Osteoblast (primary cell): ENCODE results near the gene SERPINB7. TPM values are rescaled to one million over a fixed set of nuclear protein-coding genes. Genes with fewer than 3 reads are reported as not detected.

ENCODE experiments used
- DNase-seq: peaks from one replicate; pipeline ENCODE4 v3.0.0; 2011; ENCODE audit warnings: low spot score, mixed read lengths; ENCODE audit not compliant: insufficient read length; ENCODE audit errors: missing footprints
- H2AFZ ChIP-seq: 2 replicates; pipeline ENCODE4 v1.6.0; 2011; ENCODE audit warnings: mild to moderate bottlenecking, low read length
- H3K27ac ChIP-seq: 2 replicates; pipeline ENCODE4 v1.5.1; 2011; ENCODE audit warnings: mild to moderate bottlenecking, low read depth, low read length, moderate library complexity
- H3K27me3 ChIP-seq: 2 replicates; pipeline ENCODE4 v1.6.0; 2012; ENCODE audit warnings: mild to moderate bottlenecking, control low read depth, inconsistent platforms, low read length, moderate library complexity; ENCODE audit not compliant: insufficient read depth
- H3K36me3 ChIP-seq: 2 replicates; pipeline ENCODE4 v1.5.1; 2011; ENCODE audit warnings: mild to moderate bottlenecking, low read length, control low read depth, moderate library complexity; ENCODE audit not compliant: insufficient read depth
- H3K4me1 ChIP-seq: 2 replicates; pipeline ENCODE4 v1.5.1; 2011; ENCODE audit warnings: mild to moderate bottlenecking, low read length, control low read depth, moderate library complexity; ENCODE audit not compliant: insufficient read depth
- H3K4me2 ChIP-seq: 2 replicates; pipeline ENCODE4 v1.6.0; 2011; ENCODE audit warnings: mild to moderate bottlenecking, low read length; ENCODE audit not compliant: insufficient read depth
- H3K4me3 ChIP-seq: fragments of 200-600 bp; sonication (generic); 3 replicates; pipeline ENCODE4 v1.5.1; 2012; ENCODE audit warnings: mild to moderate bottlenecking, low read length, inconsistent platforms; ENCODE audit not compliant: insufficient read depth
- H3K79me2 ChIP-seq: 2 replicates; pipeline ENCODE4 v1.6.0; 2012; ENCODE audit warnings: mild to moderate bottlenecking, low read length, control low read depth, inconsistent platforms; ENCODE audit not compliant: insufficient read depth
- H3K9me3 ChIP-seq: 2 replicates; pipeline ENCODE4 v1.5.1; 2011; ENCODE audit warnings: low read depth, low read length, control low read depth
- H4K20me1 ChIP-seq: 2 replicates; pipeline ENCODE4 v1.6.0; 2012; ENCODE audit warnings: mild to moderate bottlenecking, low read length, control low read depth; ENCODE audit not compliant: insufficient read depth
- total RNA-seq: library from RNA; depleted of rRNA; stranded (reverse); fragments of >200 nt; gene quantifications from 2 replicates; pipeline ENCODE4 v1.2.3, GENCODE V29; 2012
- TF ChIP-seq, protein P1 (sequence below): IDR thresholded peaks from 2 replicates; pipeline ENCODE4 v1.5.1; 2011; ENCODE audit warnings: mild to moderate bottlenecking, low read depth, low read length, moderate library complexity; ENCODE audit errors: extremely low read depth

The SERPINB7 gene
- total RNA-seq, 1 donor: 0.36 TPM

DNA sequence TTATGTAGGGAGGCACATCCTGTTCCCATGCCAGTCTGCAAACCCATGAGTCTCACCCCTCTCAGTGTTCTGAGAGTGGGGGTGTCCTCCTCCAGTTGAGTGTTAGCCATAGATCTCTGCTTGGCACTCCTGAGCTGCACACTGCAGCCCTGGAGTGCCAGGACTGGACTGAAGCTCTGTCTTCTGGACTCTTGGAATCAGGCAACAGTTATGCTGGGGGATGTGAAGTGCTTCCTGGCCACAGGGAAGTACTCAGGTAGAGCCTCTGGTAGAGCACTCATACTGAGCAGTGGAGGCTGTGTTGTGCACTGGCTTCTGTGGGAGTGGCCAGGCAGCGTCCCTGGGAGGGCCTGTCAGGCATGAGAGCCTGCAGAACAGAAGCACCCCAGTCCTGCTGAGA, 43.0 kb downstream of the SERPINB7 start:
- Histone ChIP-seq H4K20me1 (no peaks in the 10 kb centered on the region), H3K79me2 (no peaks in the 10 kb centered on the region), H3K27me3 (no peaks in the 10 kb centered on the region), H2AFZ (peak overlapping the region; percentile 29), H3K36me3 (no peaks in the 10 kb centered on the region), H3K4me1 (peaks cover 30% of the 10 kb centered on the region), H3K4me2 (peak overlapping the region; percentile 17), H3K4me3 (peak overlapping the region; percentile 27), H3K9me3 (no peaks in the 10 kb centered on the region), H3K27ac (peak overlapping the region; percentile 57)
- TF ChIP-seq, protein P1, sequence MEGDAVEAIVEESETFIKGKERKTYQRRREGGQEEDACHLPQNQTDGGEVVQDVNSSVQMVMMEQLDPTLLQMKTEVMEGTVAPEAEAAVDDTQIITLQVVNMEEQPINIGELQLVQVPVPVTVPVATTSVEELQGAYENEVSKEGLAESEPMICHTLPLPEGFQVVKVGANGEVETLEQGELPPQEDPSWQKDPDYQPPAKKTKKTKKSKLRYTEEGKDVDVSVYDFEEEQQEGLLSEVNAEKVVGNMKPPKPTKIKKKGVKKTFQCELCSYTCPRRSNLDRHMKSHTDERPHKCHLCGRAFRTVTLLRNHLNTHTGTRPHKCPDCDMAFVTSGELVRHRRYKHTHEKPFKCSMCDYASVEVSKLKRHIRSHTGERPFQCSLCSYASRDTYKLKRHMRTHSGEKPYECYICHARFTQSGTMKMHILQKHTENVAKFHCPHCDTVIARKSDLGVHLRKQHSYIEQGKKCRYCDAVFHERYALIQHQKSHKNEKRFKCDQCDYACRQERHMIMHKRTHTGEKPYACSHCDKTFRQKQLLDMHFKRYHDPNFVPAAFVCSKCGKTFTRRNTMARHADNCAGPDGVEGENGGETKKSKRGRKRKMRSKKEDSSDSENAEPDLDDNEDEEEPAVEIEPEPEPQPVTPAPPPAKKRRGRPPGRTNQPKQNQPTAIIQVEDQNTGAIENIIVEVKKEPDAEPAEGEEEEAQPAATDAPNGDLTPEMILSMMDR: no peak
- peak; percentile 17 for DNase-seq

DNA sequence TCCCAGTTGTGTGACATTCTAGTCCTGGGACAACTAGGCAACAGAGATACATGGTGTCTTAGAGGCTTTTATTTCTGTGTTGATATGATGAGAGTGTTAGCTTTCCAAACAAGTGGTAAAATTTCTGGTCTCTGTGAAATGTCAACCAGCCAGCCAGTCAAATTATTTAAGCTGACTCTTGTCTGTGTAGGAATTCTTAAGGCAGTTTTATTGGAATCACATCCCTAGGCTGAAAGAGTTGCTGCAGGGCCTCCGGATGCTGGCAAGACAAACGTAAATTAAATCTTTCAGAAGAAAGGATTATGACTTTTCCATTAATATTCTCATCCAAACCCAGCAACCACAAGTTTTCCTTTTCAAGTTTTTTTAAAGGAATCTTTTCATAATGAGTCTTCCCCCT, 44.6 kb downstream of the SERPINB7 start:
- Histone ChIP-seq H3K27ac (no peak overlapping the region), H3K4me2 (peak overlapping the region; percentile 13), H3K4me3 (no peak overlapping the region), H2AFZ (peak overlapping the region; percentile 9), H4K20me1 (no peaks in the 10 kb centered on the region), H3K36me3 (no peaks in the 10 kb centered on the region), H3K9me3 (no peaks in the 10 kb centered on the region), H3K79me2 (no peaks in the 10 kb centered on the region), H3K27me3 (no peaks in the 10 kb centered on the region), H3K4me1 (peaks cover 39% of the 10 kb centered on the region)
- TF ChIP-seq, protein P1: no peak
- no peak for DNase-seq

- no peaks in the 10 kb centered on the region for H3K27me3 ChIP-seq
- no peaks in the 10 kb centered on the region for H3K9me3 ChIP-seq
- no peaks in the 10 kb centered on the region for H4K20me1 ChIP-seq
- no peak overlapping the region for H3K4me2 ChIP-seq
- H3K27ac ChIP-seq: no peak overlapping the region
- TF ChIP-seq, protein P1: no peak
- peaks cover 39% of the 10 kb centered on the region for H3K4me1 ChIP-seq
- H2AFZ ChIP-seq: no peak overlapping the region
- H3K36me3 ChIP-seq: no peaks in the 10 kb centered on the region
- H3K79me2 ChIP-seq: no peaks in the 10 kb centered on the region
- no peak for DNase-seq
- no peak overlapping the region for H3K4me3 ChIP-seq
Observed at GRCh38 chr18:63820694-63821093, 45.5 kb downstream of the SERPINB7 start.

DNA sequence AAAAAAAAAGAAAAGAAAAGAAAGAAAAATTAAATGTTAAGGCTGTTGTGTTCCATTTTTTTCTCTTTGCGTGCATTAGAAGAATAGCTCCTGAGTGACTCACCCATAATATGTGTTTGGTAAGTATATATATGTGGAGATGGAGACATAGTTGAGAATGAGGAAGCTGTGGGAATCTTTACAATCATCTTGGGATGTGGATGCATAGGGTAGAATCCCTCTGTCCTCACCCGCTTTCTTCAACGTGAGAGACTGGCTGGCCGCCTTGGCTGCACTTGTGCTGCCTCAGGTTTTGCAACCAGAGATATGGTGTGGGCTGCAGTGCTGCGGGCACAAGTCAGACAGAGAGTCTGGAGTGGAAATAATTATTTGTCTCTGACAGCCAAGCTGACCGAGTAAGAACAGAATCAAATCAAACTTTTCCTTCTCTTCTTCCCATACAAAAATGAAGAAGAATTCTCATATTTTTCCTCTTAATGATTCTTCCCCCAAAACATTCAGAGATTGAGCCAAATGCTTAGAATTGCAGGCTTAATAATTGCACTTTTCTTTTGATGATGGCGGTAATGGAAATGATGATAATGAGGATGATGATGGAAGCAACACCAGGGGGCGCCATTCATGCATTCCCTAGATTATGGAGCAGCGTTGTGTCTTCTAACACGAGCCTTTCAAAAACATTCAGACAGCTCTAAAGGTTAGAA, 48.5 kb downstream of the SERPINB7 start:
- peak; percentile 48 for DNase-seq
- H2AFZ ChIP-seq: no peak overlapping the region
- H3K27ac ChIP-seq: no peak overlapping the region

More for the DNA sequence above, 48.5 kb downstream of the SERPINB7 start:
- H3K36me3 ChIP-seq: no peaks in the 10 kb centered on the region
- no peaks in the 10 kb centered on the region for H3K9me3 ChIP-seq
- H3K79me2 ChIP-seq: no peaks in the 10 kb centered on the region
- H3K4me3 ChIP-seq: no peak overlapping the region
- TF ChIP-seq, protein P1: peak; percentile 47
- no peaks in the 10 kb centered on the region for H4K20me1 ChIP-seq
- H3K4me1 ChIP-seq: peaks cover 30% of the 10 kb centered on the region
- no peaks in the 10 kb centered on the region for H3K27me3 ChIP-seq
- no peak overlapping the region for H3K4me2 ChIP-seq
